ENCODE results near the gene LYAR. TPM values are rescaled to one million over a fixed set of nuclear protein-coding genes. Genes with fewer than 3 reads are reported as not detected.

The LYAR gene
- total RNA-seq, 1 donor from 2014 or later = 4.7 TPM

DNA sequence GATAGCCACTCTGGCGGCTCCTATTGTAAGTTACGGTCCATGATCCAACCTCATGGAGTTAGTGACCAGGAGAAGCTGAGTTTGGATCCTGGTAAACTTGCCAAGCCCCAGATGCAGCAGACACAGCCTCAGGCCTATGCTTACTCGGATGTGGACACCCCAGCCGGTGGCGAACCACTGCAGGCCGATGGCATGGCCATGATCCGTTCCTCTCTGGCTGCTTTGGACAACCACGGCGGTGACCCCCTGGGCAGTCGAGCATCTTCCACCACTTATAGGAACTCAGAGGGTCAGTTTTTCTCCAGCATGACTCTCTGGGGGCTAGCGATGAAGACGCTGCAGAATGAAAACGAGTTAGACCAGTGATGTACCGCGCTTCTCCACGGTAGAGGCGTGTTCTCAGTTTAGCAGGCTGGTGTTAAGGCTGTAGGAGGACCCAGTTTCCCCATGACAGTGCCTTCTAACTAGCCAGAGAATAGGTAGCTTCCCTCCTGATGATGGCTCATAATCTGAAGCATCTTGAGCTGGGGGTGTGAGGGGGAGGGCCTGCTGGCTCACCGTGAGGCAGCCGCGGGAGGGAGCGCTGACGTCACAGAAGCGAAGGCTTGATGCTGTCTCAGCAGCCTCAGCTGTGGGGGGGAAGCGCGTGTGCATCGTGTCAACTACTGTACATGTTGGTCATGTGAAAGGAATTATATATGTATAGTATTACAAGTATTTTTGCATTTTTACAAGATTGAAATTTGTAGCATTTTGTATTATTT, 31.2 kb upstream of the LYAR start:
- H3K36me3 ChIP-seq = peaks cover 22 to 55% of the 10 kb centered on the region in 2 donors
- no peak for DNase-seq (ENCODE audit: low spot score in 2 of 2)

DNA sequence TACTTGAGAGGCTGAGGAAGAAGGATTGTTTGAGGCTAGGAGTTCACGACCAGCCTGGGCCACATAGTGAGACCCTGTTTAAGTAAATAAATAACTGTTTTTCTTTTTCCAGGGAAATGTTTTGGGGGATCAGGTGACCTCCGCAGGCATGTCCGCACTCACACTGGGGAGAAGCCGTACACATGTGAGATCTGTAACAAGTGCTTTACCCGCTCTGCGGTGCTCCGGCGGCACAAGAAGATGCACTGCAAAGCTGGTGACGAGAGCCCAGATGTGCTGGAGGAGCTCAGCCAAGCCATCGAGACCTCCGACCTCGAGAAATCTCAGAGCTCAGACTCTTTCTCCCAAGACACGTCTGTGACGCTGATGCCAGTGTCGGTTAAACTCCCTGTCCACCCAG, 30.6 kb upstream of the LYAR start:
- no peaks in the 10 kb centered on the region for H3K9me3 ChIP-seq
- no peaks in the 10 kb centered on the region for H3K4me1 ChIP-seq
- H3K4me3 ChIP-seq = no peak overlapping the region
- no peak for TF ChIP-seq CTCF (IDR thresholded peaks at IDR 0.05)
- peaks cover 25 to 61% of the 10 kb centered on the region in 2 donors for H3K36me3 ChIP-seq
- DNase-seq (ENCODE audit: low spot score in 2 of 2) = no peak
- intact Hi-C loops (cut with DNase I) = no loop called here
- no peaks in the 10 kb centered on the region for H3K27me3 ChIP-seq
- no peak overlapping the region for H3K27ac ChIP-seq

More for the DNA sequence above, 31.2 kb upstream of the LYAR start:
- intact Hi-C loops (cut with DNase I) = no loop called here
- no peak overlapping the region for H3K4me3 ChIP-seq
- H3K9me3 ChIP-seq = no peaks in the 10 kb centered on the region
- TF ChIP-seq CTCF (IDR thresholded peaks at IDR 0.05) = no peak
- no peaks in the 10 kb centered on the region for H3K4me1 ChIP-seq
- H3K27ac ChIP-seq = no peak overlapping the region
- H3K27me3 ChIP-seq = no peaks in the 10 kb centered on the region

DNA sequence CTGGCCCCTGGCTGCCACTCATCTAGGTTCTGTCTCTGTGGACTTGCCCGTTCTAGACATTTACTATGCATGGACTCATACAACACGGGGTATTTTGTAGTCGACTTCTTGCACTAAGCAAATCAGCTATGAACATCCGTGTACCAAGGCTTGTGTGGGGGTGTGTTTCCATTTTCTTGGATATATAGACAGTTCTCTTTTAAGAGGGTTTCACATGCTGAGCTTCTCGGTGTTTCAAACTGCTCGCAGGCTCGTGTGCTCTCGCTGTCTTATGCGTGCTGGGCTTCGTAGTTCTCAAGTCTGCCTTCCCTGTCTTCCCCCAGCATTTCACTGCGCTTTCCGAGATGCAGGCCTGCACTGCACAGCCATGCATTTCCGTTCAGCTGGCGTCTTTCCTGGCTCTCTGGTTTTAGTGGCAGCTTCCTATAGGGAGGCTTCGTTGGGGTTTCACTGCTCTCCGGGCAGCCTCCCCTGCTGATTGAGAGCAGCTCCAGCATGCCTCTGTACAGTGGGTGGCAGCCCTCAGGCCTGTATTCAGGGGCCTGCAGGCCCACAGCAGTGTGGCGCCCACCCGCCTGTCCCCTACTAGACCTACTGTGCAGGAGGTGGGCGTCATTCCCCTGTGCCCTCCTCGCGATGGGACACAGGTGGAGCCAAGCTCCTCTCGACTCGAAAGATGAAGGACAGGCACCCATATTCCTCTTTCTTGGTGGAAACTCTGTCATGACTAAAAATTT, 27.7 kb upstream of the LYAR start:
- Histone ChIP-seq H3K27ac (no peak overlapping the region), H3K4me1 (no peaks in the 10 kb centered on the region), H3K27me3 (no peaks in the 10 kb centered on the region), H3K4me3 (no peak overlapping the region), H3K9me3 (no peaks in the 10 kb centered on the region), H3K36me3 (peaks cover 35 to 84% of the 10 kb centered on the region in 2 donors)
- no peak for DNase-seq (ENCODE audit: low spot score in 2 of 2)
- intact Hi-C loops (cut with DNase I) = no loop called here
- TF ChIP-seq CTCF (IDR thresholded peaks at IDR 0.05) = no peak

DNA sequence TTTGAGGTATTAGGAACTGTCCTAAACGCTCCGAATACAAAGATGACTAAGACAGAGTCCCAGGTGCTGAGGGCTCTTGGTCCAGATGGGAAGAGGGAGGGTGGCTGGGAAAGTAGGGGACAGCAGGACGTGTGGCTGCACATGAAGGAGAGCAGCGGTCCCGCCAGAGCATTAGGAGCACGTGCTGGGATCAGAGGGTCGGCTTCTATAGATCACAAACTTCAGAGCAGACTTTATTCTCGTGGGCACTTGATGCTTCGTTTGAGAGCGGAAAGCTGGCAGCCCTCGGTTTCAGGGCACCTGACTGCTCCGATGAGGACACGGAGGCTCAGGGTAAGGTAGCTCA, 26.2 kb upstream of the LYAR start:
- Histone ChIP-seq H3K36me3 (peaks cover 30 to 74% of the 10 kb centered on the region in 2 donors), H3K27me3 (no peaks in the 10 kb centered on the region), H3K4me3 (no peak overlapping the region), H3K27ac (no peak overlapping the region), H3K4me1 (no peaks in the 10 kb centered on the region), H3K9me3 (no peaks in the 10 kb centered on the region)
- intact Hi-C loops (cut with DNase I) = no loop called here
- no peak for TF ChIP-seq CTCF (IDR thresholded peaks at IDR 0.05)
- no peak for DNase-seq (ENCODE audit: low spot score in 2 of 2)

DNA sequence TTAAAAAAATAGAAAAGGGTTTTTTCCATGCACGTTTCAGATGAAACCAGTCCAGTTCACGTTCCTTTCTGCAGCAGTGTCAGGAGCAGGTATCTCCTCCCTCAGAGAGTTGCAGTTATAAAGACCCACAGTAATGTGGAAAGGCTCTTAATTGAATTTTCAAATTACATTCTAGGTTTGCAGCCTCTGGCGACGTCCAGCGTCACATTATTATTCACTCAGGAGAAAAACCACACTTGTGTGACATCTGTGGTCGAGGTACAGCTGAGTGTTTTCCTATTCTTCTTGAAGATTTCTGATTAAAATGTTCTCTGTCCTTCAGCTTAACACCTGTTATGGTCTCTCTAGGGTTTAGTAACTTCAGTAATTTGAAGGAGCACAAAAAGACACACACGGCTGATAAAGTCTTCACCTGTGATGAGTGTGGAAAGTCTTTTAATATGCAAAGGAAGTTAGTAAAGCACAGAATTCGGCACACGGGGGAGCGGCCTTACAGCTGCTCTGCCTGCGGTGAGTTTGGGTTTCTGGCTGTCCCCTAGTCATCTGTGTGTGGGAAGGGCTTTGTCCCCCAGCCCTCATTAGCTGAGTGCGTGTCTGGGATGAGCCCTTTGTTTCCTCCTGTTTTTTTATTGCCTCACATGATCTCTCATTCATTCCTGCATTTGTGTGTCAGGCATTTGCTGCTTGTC, 25.7 kb upstream of the LYAR start:
- Histone ChIP-seq H3K27me3 (no peaks in the 10 kb centered on the region), H3K9me3 (no peaks in the 10 kb centered on the region), H3K36me3 (peaks cover 24 to 69% of the 10 kb centered on the region in 2 donors), H3K4me1 (no peaks in the 10 kb centered on the region), H3K4me3 (no peak overlapping the region), H3K27ac (no peak overlapping the region)
- TF ChIP-seq CTCF (IDR thresholded peaks at IDR 0.05) = no peak
- no peak for DNase-seq (ENCODE audit: low spot score in 2 of 2)
- intact Hi-C loops (cut with DNase I) = no loop called here

Measured in ascending aorta (tissue), 2 donors.